ENCODE data around the gene ZNF282. TPM values are rescaled to one million over a fixed set of nuclear protein-coding genes. Genes with fewer than 3 reads are reported as not detected.
"Not testable (repeated sequence)": the region's sequence is repeated elsewhere in the genome, so short reads cannot be mapped to it uniquely, and the experiment has no call there.

Gene ZNF282
- total and polyA plus RNA-seq, 5 experiments from 2014 or later = 0.66 to 19.5 (median 1.1) TPM

GRCh38 chr7:149232362-149232761, 37.0 kb downstream of the ZNF282 start:
- H3K27me3 Mint-ChIP-seq = peaks cover 0 to 23% (median 14%) of the 10 kb centered on the region in 5 donors
- ATAC-seq (no peak), DNase-seq (no peak)
- H3K4me1 Mint-ChIP-seq = peaks cover 0 to 7% (median 4%) of the 10 kb centered on the region in 4 donors
- POLR2A ChIA-PET = no interaction called here
- no peak overlapping the region for H3K4me3 Mint-ChIP-seq
- H3K9me3 Mint-ChIP-seq = no peaks in the 10 kb centered on the region
- H3K27ac Mint-ChIP-seq = no peak overlapping the region
- no peaks in the 10 kb centered on the region for H3K36me3 Mint-ChIP-seq

GRCh38 chr7:149233655-149234204, 38.4 kb downstream of the ZNF282 start:
- Mint-ChIP-seq H3K4me1 (peaks cover 5 to 13% (median 8%) of the 10 kb centered on the region in 4 donors), H3K27me3 (peaks cover 0 to 23% (median 14%) of the 10 kb centered on the region in 5 donors)
- not testable (repeated sequence) for H3K9me3 Mint-ChIP-seq, H3K4me3 Mint-ChIP-seq, H3K27ac Mint-ChIP-seq, H3K36me3 Mint-ChIP-seq, DNase-seq, ATAC-seq
- POLR2A ChIA-PET = interaction anchor here (0.5 kb wide), 1 partner anchor 302 kb away, joined by 4 read pairs; no protein-coding TSS in a partner anchor

GRCh38 chr7:149237502-149237901, 42.2 kb downstream of the ZNF282 start:
- Mint-ChIP-seq H3K9me3 (peaks cover 0 to 3% (median 0%) of the 10 kb centered on the region in 9 donors), H3K36me3 (peaks cover under 1 to 2% (median under 1%) of the 10 kb centered on the region in 3 donors), H3K27ac (no peak overlapping the region), H3K4me3 (no peak overlapping the region), H3K27me3 (peaks cover 0 to 19% (median 8%) of the 10 kb centered on the region in 5 donors), H3K4me1 (peaks cover 8 to 36% (median 28%) of the 10 kb centered on the region in 4 donors)
- no peak for ATAC-seq
- DNase-seq = no peak
- POLR2A ChIA-PET = no interaction called here

- Mint-ChIP-seq H3K4me1 (peaks cover 11 to 41% (median 33%) of the 10 kb centered on the region in 4 donors), H3K36me3 (peaks cover 4 to 6% (median 6%) of the 10 kb centered on the region in 3 donors), H3K27ac (peak overlapping the region in 7 of 10 donors; percentile 0 to 66 (median 52)), H3K27me3 (peaks cover 0 to 14% (median 7%) of the 10 kb centered on the region in 5 donors), H3K9me3 (peaks cover 0 to 8% (median 0%) of the 10 kb centered on the region in 9 donors), H3K4me3 (peak overlapping the region in 9 of 10 donors; percentile 32 to 96 (median 48))
- ATAC-seq (no peak), DNase-seq (no peak)
- POLR2A ChIA-PET = interaction anchor here (0.9 kb wide), 1 partner anchor 20 kb away, joined by 4 read pairs; no protein-coding TSS in a partner anchor
Observed at GRCh38 chr7:149238051-149238450, 42.7 kb downstream of the ZNF282 start.

GRCh38 chr7:149239345-149240143, 44.2 kb downstream of the ZNF282 start, which contains the start of gene ZNF212:
Gene ZNF212 (plus strand): TSS chr7:149239651. CDS start chr7:149239779, 128 bp downstream.
- POLR2A ChIA-PET = interaction anchor here (1.1 to 1.3 kb wide), 2 partner anchors 22 to 45 kb away, joined by 5 to 6 read pairs; partner anchors contain the start of gene ZNF783
- Mint-ChIP-seq H3K4me1 (peaks cover 11 to 49% (median 35%) of the 10 kb centered on the region in 4 donors), H3K4me3 (peak within 1 kb of the TSS; percentile 86 to 96 (median 91)), H3K36me3 (peaks cover 4 to 7% (median 6%) of the 10 kb centered on the region in 3 donors), H3K27ac (peak within 1 kb of the TSS; percentile 76 to 94 (median 90)), H3K9me3 (peaks cover 0 to 9% (median 0%) of the 10 kb centered on the region in 9 donors), H3K27me3 (peaks cover 0 to 6% (median 5%) of the 10 kb centered on the region in 5 donors)
- ATAC-seq = peak; percentile 99 to 100
- DNase-seq = peak; percentile 80 to 91 (median 84)

- H3K4me3 Mint-ChIP-seq = peak overlapping the region; percentile 86 to 96 (median 91)
- H3K36me3 Mint-ChIP-seq = peaks cover 6 to 7% (median 6%) of the 10 kb centered on the region in 3 donors
- H3K4me1 Mint-ChIP-seq = peaks cover 11 to 58% (median 43%) of the 10 kb centered on the region in 4 donors
- H3K9me3 Mint-ChIP-seq = peaks cover 0 to 9% (median 0%) of the 10 kb centered on the region in 9 donors
- peak overlapping the region in 9 of 10 donors; percentile 58 to 91 (median 83) for H3K27ac Mint-ChIP-seq
- DNase-seq = no peak
- no peak for ATAC-seq
- H3K27me3 Mint-ChIP-seq = peaks cover 0 to 6% (median 5%) of the 10 kb centered on the region in 5 donors
- POLR2A ChIA-PET = interaction anchor here (1.1 to 1.3 kb wide), 2 partner anchors 21 to 44 kb away, joined by 5 to 6 read pairs; partner anchors contain the start of gene ZNF783
Observed at GRCh38 chr7:149240637-149241036, 45.3 kb downstream of the ZNF282 start.

GRCh38 chr7:149241696-149242095, 46.4 kb downstream of the ZNF282 start:
- DNase-seq (no peak), ATAC-seq (no peak)
- Mint-ChIP-seq H3K9me3 (peaks cover 0 to 9% (median 0%) of the 10 kb centered on the region in 9 donors), H3K36me3 (peaks cover 6 to 10% (median 7%) of the 10 kb centered on the region in 3 donors), H3K4me1 (peaks cover 15 to 63% (median 49%) of the 10 kb centered on the region in 4 donors), H3K27ac (peak overlapping the region in 1 of 10 donors; percentile 30), H3K27me3 (peaks cover 0 to 3% (median 2%) of the 10 kb centered on the region in 5 donors), H3K4me3 (peak overlapping the region in 8 of 10 donors; percentile 36 to 96 (median 70))
- POLR2A ChIA-PET = interaction anchor here (0.6 to 0.8 kb wide), 6 partner anchors 8 to 620 kb away, joined by 3 to 7 read pairs (median 4); partner anchors contain the start of gene ZNF783

GRCh38 chr7:149245244-149245643, 49.9 kb downstream of the ZNF282 start:
- Mint-ChIP-seq H3K4me1 (peaks cover 19 to 65% (median 51%) of the 10 kb centered on the region in 4 donors), H3K27ac (peak overlapping the region in 2 of 10 donors; percentile 27 to 51), H3K4me3 (no peak overlapping the region), H3K9me3 (peaks cover 0 to 9% (median 0%) of the 10 kb centered on the region in 9 donors), H3K27me3 (no peaks in the 10 kb centered on the region), H3K36me3 (peaks cover 6 to 25% (median 7%) of the 10 kb centered on the region in 3 donors)
- DNase-seq (no peak), ATAC-seq (no peak)
- POLR2A ChIA-PET = no interaction called here

- ATAC-seq (no peak), DNase-seq (no peak)
- H3K36me3 Mint-ChIP-seq = peaks cover 6 to 30% (median 7%) of the 10 kb centered on the region in 3 donors
- no peaks in the 10 kb centered on the region for H3K27me3 Mint-ChIP-seq
- peak overlapping the region in 4 of 10 donors; percentile 18 to 89 (median 43) for H3K27ac Mint-ChIP-seq
- H3K9me3 Mint-ChIP-seq = peaks cover 0 to 9% (median 0%) of the 10 kb centered on the region in 9 donors
- peak overlapping the region in 1 of 10 donors; percentile 24 for H3K4me3 Mint-ChIP-seq
- POLR2A ChIA-PET = interaction anchor here (0.6 kb wide), 1 partner anchor 586 kb away, joined by 3 read pairs; no protein-coding TSS in a partner anchor
- H3K4me1 Mint-ChIP-seq = peaks cover 15 to 60% (median 46%) of the 10 kb centered on the region in 4 donors
Observed at GRCh38 chr7:149245744-149246143, 50.4 kb downstream of the ZNF282 start.

- ATAC-seq (no peak), DNase-seq (no peak)
- no peaks in the 10 kb centered on the region for H3K27me3 Mint-ChIP-seq
- peaks cover 0 to 54% (median 8%) of the 10 kb centered on the region in 3 donors for H3K36me3 Mint-ChIP-seq
- H3K4me3 Mint-ChIP-seq = no peak overlapping the region
- POLR2A ChIA-PET = no interaction called here
- no peaks in the 10 kb centered on the region for H3K9me3 Mint-ChIP-seq
- H3K27ac Mint-ChIP-seq = peak overlapping the region in 4 of 10 donors; percentile 30 to 82 (median 45)
- H3K4me1 Mint-ChIP-seq = peaks cover 12 to 40% (median 31%) of the 10 kb centered on the region in 4 donors
Observed at GRCh38 chr7:149248777-149249176, 53.4 kb downstream of the ZNF282 start.

GRCh38 chr7:149250151-149250550, 54.8 kb downstream of the ZNF282 start:
- POLR2A ChIA-PET = interaction anchor here (0.7 kb wide), 1 partner anchor 9 kb away, joined by 7 read pairs; no protein-coding TSS in a partner anchor
- H3K27ac Mint-ChIP-seq = not testable (repeated sequence)

GRCh38 chr7:149251518-149251917, 56.2 kb downstream of the ZNF282 start:
- Mint-ChIP-seq H3K36me3 (peaks cover 0 to 66% (median 8%) of the 10 kb centered on the region in 3 donors), H3K4me1 (peaks cover 12 to 19% (median 15%) of the 10 kb centered on the region in 4 donors)
- POLR2A ChIA-PET = interaction anchor here (0.6 to 1.0 kb wide), 3 partner anchors 10 to 201 kb away, joined by 3 to 4 read pairs (median 3); no protein-coding TSS in a partner anchor
- H3K4me3 Mint-ChIP-seq, H3K27me3 Mint-ChIP-seq, DNase-seq, H3K9me3 Mint-ChIP-seq, H3K27ac Mint-ChIP-seq, ATAC-seq: not testable (repeated sequence)

More at GRCh38 chr7:149250151-149250550, 54.8 kb downstream of the ZNF282 start:
- not testable (repeated sequence) for H3K4me3 Mint-ChIP-seq, H3K9me3 Mint-ChIP-seq, DNase-seq, H3K27me3 Mint-ChIP-seq, ATAC-seq
- Mint-ChIP-seq H3K4me1 (peaks cover 12 to 28% (median 25%) of the 10 kb centered on the region in 4 donors), H3K36me3 (peaks cover 0 to 58% (median 8%) of the 10 kb centered on the region in 3 donors)

Measured in naive thymus-derived CD8-positive, alpha-beta T cell (primary cell).